NCI-H1930 (cell line): ENCODE results near the gene PCYOX1L.

ENCODE experiments used
- DNase-seq, 2 experiments: peaks; one replicate each; lab custom pipeline; 2025; lab: John Stamatoyannopoulos, UW

Gene PCYOX1L

GRCh38 chr5:149338364-149338763, 19.5 kb upstream of the PCYOX1L start:
- DNase-seq: no peak

- no peak for DNase-seq
Measured at GRCh38 chr5:149340920-149341319, 16.9 kb upstream of the PCYOX1L start.

- no peak for DNase-seq
Measured at GRCh38 chr5:149341876-149342275, 16.0 kb upstream of the PCYOX1L start.

- no peak for DNase-seq
Measured at GRCh38 chr5:149344151-149344550, 13.7 kb upstream of the PCYOX1L start.

- peak; percentile 81 to 90 for DNase-seq
Measured at GRCh38 chr5:149345147-149345891, 12.5 kb upstream of the PCYOX1L start, which contains the start of gene GRPEL2. Gene GRPEL2, plus strand, starts transcription at chr5:149345499. Its CDS starts 41 bp downstream, at chr5:149345540.

- no peak for DNase-seq
Measured at GRCh38 chr5:149345892-149346222, 12.0 kb upstream of the PCYOX1L start.

- DNase-seq: no peak
Measured at GRCh38 chr5:149348518-149348917, 9.3 kb upstream of the PCYOX1L start.

- DNase-seq: no peak
Measured at GRCh38 chr5:149349382-149349781, 8.5 kb upstream of the PCYOX1L start.

- no peak for DNase-seq
Measured at GRCh38 chr5:149352169-149352568, 5.7 kb upstream of the PCYOX1L start.

- DNase-seq: no peak
Measured at GRCh38 chr5:149353911-149354310, 3.9 kb upstream of the PCYOX1L start.

- no peak for DNase-seq
Measured at GRCh38 chr5:149355688-149356087, 2.2 kb upstream of the PCYOX1L start.

GRCh38 chr5:149356391-149356790, 1.5 kb upstream of the PCYOX1L start:
- DNase-seq: no peak

GRCh38 chr5:149358294-149358651, 427 bp downstream of the PCYOX1L start:
- no peak for DNase-seq

GRCh38 chr5:149358868-149359495, 1.1 kb downstream of the PCYOX1L start:
- DNase-seq: no peak

GRCh38 chr5:149360272-149360671, 2.4 kb downstream of the PCYOX1L start:
- DNase-seq: no peak

GRCh38 chr5:149362541-149362940, 4.7 kb downstream of the PCYOX1L start:
- DNase-seq: no peak

- DNase-seq: no peak
Measured at GRCh38 chr5:149363358-149363757, 5.5 kb downstream of the PCYOX1L start.

- DNase-seq: no peak
Measured at GRCh38 chr5:149363936-149364335, 6.1 kb downstream of the PCYOX1L start.

- no peak for DNase-seq
Measured at GRCh38 chr5:149364719-149365118, 6.9 kb downstream of the PCYOX1L start.

- DNase-seq: no peak
Measured at GRCh38 chr5:149365418-149365817, 7.6 kb downstream of the PCYOX1L start.

GRCh38 chr5:149366169-149366729, 8.4 kb downstream of the PCYOX1L start:
- DNase-seq: no peak

GRCh38 chr5:149367249-149367971, 9.6 kb downstream of the PCYOX1L start:
- peak; percentile 13 to 30 for DNase-seq
